Dedifferentiated amniotic fluid mesenchymal stem cell (primary cell): ENCODE measurements around the gene GRK5.
"Not testable (repeated sequence)": the region's sequence is repeated elsewhere in the genome, so short reads cannot be mapped to it uniquely, and the experiment has no call there.

Experiments
- DNase-seq: peaks from one replicate; pipeline ENCODE4 v3.0.0-alpha.2; 2016; ENCODE audit errors: extremely low spot score

Gene GRK5

DNA sequence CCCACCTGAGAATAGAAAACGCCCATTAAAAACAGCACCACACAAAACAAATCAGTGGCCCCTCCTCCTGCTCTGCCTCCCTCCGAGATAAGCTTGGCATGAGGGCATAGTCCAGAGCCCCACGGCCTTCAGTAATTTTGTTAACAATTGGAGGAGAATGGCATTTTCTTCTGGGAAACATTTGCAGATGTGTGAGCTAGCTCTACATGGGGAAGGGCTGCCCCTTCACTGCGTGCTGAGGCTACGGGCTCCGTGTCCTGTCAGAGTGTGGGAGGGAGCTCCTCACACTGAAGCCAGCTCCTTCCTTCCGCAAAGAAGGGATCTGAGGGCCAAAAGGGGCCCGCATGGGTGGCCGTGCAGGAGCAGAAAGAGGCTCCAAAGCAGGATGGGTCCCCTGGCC, 15.2 kb downstream of the GRK5 start:
- DNase-seq = no peak

DNA sequence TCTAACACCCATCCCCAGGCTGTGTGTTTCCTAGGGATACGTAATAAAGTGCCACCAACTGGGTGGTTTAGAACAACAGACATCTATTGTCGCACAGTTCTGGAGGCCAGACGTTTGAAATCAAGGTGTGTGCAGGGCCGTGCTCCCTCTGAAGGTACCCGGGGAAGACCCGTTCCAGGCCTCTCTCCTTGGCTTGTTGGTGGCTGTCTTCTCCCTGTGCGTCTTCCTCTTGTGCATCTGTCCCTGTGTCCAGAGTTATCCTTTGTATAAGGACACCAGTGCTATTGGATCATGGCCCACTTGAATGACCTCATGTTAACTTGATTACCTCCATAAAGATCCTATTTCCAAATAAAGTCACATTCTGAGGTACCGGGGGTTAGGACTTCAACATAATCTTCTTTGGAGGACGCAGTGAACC, 15.6 kb downstream of the GRK5 start:
- DNase-seq = no peak

DNA sequence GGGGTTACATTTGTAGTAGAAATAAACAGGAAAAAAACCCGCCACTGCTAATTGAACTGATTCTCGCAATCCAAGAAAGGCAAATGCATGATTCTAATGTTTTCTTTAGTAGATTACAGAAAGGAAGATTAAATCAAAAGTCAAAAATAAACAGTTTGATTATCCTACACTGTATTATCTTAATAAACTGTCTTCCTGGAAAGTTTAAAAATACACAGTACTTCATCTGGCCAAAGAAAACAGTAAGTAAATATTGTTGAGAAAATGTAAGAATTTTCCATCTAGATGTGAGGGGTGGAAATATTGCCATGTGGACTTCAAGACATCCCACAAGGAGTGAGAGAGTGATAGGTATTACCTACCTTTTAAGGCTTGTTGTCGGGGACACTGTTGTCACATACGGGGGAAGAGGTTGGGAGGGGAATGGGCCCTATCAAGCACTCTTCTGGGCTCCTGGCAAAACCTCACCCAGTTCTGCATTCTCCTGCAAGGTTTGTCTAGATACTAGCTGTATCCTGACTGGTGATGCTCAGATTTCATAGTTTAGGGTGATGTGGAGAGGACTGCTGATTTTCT, 17.8 kb downstream of the GRK5 start:
- no peak for DNase-seq

DNA sequence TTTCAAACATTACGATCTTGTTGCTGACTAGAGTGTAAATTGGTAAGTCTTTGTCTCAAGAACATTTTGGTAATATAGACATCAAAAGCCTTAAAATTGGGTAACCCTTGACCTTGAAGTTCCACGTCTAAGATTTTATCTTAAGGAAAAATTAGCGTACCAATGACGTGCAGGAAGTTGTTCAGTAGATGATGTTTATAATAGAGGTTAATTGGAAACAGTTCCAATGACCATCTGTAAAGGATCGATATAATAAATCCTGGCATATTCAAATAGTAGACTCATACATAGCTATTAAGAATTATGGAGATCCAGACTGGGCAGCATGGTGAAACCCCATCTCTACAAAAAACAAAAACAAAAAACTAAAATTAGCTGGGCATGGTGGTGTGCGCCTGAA, 20.5 kb downstream of the GRK5 start:
- DNase-seq = no peak

DNA sequence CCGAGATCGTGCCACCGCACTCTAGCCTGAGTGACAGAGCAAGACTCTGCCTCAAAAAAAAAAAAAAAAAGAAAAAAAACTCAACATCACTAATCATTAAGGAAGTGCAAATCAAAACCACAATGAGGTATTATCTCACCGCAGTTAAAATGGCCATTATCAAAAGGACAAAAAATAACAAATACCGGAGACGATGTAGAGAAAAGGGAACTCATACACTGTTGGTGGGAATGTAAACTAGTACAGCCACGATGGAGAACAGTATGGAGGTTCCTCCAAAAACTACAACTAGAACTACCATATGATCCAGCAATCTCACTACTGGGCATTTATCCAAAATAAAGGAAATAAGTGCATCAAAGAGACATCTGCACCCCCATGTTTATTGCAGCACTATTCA, 24.3 kb downstream of the GRK5 start:
- no peak for DNase-seq

DNA sequence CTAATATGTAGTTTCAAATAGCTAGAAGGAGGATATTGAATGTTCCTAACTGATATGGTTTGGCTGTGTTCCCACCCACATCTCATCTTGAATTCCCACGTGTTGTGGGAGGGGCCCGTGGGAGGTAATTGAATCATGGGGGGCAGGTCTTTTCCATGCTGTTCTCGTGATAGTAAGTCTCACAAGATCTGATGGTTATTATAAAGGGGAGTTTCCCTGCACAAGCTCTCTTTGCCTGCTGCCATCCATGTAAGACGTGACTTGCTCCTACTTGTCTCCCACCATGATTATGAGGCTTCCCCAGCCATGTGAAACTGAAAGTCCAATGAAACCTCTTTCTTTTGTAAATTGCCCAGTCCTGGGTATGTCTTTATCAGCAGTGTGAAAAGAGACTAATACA, 25.1 kb downstream of the GRK5 start:
- not testable (repeated sequence) for DNase-seq

DNA sequence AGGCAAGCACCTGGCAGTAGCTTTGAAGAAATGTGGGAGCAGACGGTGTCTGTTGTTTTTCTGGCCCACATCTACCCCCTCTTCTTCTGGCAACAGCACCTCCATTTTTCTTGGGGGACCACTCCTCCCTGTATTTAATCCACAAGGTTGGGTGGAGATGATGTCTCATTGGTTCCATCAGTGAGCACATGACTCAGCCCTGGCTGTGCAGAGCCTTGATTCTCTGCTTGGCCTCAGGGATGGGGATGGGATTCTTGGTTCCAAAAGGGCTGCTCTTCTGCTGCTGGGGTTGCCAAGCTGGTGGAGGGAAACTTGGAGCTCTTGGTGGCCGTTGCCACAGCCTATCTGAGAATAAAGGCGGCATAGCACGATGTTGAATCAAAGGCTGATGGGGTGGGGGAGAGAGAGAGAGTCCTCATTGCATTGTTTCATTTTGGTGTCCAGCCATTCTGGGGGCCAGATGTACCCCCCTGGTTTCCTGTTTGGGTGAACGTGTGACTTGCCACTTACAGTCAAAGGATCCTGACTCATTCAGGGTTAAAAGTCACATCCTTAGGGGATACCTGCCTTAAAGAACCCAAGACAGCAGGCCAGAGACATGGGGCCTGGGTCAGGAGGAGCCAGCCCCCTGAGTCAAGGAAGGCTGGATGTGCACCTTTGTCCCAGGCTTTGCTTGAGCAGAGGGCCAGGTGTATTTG, 25.9 kb downstream of the GRK5 start:
- no peak for DNase-seq

DNA sequence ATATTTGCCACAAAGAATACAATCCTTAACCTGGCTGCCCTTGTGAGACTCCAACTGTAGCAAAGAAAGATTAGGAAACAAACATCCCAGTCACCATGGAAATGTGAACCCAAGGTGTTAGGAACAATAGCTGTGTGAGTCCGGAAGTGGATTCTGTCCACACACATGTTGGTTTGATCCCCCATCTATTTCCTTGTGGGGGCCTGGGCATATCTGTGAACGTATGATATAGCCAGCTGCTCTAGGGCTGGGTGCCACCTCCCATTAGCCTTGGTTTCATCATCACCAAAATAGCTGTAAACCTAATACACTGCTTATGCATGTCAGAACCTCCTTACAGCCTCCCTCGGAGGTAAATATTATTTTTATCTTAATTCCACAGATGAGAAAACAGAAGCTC, 26.4 kb downstream of the GRK5 start:
- no peak for DNase-seq

DNA sequence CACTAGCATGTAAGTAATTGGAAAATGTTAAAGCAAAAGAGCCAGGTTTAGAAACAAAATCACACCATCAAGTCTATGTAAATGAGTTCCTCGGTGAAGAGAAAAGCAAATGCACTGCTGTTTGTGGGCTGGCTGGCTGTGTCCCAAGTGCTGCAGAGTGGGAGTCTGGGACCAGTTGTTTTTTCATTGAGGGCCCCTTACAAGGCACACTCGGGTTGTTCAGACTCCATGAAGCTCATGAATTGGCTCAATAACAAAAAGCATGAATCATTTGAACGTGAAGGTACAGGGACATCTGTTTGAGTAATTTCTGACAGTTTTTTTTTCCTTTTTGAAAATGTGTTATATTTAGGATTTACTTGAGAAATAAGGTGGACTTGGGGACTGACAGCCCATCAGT, 28.0 kb downstream of the GRK5 start:
- no peak for DNase-seq

DNA sequence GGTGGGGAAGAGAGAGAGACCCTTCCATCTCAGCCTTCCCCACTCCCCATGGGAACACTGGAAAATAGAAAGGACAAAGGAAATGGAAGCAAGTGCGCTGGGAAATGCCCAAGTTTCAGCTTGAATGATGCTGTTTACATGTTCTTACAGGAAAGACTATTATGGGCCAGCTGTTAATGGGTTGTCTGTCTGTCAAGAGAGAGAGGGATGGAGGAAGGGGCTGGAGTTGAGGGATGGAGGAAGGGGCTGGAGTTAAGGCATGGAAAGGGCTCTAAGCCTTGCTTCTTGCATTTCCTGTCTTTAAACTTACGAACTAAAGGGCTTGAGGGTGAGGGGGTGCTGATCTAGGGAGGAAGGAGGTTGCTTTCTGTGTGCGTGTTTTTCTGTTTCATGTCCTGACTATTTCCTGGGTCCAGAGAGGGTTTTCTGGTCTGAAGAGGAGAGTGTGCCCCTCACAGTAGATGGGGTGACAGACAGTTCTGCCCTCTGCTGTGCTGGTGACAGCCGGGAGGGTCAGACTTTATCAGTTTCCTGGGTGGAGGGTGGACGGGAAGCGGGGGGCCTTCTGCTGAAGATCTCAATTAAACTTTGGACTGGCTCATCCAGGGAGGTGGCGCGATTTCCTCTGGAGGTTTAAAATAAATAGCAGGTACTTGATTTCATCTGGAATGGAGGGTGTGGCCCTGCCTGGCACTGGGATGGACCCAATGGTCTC, 30.5 kb downstream of the GRK5 start:
- DNase-seq = no peak

DNA sequence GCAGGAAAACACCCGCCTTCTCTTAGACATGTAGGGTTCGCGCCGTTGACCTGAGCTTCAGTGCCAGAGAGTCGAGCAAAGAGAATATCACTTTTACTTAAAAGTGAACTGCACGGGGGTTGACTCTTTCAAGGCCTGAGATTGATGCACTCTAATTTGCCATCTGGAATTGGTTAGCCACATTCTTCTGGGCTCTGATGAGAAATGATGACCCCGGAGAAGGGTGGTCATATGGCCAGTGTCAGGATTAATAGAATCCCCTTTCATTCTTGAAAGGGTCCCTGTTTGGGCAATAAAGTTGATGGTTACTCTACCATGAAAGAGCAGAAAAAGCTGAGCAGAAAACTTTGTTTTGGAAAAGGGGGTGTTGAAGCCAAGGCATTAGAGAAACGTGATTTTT, 31.2 kb downstream of the GRK5 start:
- no peak for DNase-seq

DNA sequence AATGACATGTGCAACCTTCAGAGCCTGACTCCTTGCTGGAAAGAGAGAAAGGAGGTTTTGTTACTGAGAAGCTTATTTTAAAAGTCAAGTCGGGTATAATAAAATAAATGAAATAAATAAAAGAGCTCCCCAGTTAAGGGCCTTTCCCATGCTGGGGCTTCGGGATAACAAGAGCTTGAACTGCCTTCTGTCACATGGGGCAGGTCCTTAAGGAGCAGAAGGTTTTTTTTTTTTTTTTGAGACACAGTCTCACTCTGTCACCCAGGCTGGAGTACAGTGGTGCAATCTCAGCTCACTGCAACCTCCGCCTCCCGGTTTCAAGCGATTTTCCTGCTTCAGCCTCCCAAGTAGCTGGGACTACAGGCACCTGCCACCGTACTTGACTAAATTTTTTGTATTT, 31.6 kb downstream of the GRK5 start:
- DNase-seq = not testable (repeated sequence)

DNA sequence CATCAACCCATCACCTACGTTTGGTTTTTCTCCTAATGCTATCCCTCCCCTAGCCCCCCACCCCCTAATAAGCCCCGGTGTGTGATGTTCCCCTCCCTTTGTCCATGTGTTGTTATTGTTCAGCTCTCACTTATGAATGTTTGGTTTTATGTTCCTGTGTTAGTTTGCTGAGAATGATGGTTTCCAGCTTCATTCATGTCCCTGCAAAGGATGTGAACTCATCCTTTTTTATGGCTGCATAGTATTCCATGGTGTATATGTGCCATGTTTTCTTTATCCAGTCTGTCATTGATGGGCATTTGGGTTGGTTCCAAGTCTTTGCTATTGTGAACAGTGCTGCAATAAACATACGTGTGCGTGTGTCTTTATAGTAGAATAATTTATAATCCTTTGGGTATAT, 32.3 kb downstream of the GRK5 start:
- DNase-seq = not testable (repeated sequence)

DNA sequence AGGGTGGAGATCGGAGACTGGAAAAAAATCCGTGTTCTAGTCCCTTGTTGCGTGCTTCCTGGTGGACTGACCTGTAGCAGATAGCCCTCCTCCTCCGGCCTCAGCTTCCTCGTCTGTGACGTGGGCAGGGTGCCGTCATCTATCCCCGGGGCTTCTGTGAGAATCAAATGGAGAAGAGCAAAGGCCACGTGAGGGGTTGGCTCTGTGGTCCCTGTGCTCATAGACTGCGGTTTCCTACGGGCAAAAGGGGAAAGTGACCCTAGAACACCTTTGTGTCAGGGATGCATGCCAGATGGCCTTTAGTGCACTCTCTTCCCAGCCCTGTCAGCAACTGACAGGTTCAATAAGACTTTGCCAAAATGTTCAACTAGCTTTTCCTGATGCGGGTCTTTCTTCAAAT, 33.7 kb downstream of the GRK5 start:
- DNase-seq = no peak

DNA sequence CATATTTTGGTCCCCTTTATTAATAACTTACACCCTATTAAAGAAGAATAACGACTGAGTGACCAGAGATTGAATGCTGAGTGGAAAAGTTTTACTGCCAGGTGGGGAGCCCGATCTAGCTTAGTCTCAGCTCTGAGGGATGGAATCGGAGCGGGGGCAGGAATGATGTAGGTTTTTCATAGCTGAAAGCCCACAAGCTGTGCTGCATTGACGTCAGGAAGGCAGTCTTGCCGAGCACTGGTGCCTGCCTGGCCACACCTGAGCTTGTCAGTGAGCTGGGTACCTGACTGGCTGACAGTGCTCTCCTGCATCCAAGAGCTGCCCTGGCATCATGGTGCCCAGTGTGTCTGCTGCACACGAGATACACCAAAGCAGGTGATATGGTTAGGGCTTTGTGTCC, 34.8 kb downstream of the GRK5 start:
- DNase-seq = no peak

DNA sequence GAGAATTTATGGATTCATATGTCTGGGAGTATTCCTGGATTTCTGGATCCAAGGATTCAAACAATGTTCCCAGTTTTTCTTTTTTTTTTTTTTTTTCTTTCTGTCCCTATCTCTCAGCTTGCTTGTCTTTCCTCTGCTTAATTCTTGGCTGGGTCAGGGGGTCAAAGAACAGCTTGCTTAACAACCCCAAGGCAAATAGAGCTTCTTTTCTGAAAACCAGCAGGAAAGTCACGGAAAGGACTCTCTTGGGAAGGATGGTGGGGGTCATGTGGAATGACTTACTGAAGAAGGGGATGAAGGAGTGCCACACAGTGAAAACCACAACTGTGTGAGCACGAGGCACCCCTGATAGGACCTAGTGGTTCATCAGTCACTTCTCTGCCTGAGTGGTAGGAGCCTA, 36.1 kb downstream of the GRK5 start:
- no peak for DNase-seq

DNA sequence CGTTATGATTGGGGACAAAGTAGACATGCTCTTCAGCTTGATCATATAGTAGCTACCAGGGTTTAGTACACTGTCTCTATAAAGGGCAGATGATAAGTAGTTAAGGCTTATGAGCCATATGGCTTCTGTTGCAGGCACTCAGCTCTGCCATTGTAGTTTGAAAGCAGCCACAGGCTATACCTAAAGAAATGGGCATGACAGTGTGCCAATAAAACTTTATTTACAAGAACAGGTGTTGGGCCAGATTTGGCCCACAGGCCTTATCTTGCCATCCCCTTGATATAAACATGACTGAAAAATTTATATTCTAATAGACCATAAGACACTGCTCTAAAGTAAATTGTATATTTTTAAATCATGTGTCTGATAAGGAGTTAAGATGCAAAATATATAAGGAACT, 36.6 kb downstream of the GRK5 start:
- DNase-seq = no peak

DNA sequence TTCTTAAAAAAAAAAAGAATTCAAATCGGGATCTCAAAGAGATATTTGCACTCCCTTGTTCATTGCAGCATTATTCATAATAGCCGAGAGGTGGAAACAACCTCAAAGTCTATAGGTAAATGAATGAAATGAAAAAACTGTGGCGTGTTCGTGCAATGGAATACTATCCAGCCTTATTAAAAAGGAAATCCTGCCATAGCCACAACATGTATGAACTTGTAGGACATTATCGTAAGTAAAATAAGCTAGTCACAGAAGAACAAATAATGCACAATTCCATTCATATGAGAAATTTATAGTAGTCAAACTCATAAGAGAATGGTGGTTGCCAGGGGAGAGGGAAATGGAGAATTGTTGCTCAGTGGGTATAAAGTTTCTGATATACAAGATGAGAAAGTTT, 37.9 kb downstream of the GRK5 start:
- no peak for DNase-seq

DNA sequence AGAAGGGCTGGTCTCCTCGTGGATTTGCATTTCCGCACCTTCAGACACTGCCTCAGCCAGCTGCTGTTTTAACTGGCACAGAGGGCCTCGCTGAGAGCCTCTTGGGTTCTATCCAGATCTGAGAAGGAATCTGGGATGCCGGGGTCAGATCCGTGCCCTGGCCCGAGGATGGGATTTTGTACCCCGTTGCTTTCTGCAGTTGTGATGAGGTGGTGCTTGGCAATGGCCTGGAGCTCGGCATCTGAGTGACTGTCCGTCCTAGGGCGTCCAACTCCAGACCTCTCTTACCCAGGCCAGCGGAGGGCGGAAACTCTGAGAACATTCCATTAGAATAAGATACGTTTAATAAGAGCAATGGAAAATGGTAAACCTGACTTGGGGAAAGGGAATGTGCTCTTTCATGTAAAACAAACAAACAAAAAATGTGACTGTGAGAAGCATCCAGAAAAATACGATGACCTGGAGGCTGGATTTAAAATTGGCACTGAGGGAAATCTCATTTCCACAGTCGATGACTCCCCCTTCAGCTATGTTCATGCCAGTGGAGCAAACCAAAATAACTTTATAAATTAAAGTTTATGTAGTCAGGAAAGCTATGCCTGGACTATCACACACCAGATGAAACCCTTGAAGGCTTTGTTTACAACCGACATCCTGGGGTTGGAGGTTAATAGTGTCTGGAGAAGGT, 39.6 kb downstream of the GRK5 start:
- peak; percentile 95 for DNase-seq

DNA sequence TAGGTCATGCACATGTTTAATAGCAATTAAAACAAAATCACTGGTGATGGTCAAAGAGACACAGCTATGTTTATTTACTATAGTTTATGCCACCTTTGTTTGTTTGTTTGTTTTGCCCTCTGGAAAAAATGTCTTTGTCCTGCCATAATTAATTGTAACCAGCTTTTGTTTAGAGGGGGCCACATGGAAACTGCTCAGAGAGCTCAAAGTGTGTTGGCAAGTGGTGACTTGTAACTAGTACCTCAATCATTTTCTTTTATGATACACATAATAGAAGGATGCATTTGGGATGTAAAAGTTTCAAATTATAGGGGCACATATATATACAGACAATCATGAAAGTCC, 40.2 kb downstream of the GRK5 start:
- DNase-seq = no peak

DNA sequence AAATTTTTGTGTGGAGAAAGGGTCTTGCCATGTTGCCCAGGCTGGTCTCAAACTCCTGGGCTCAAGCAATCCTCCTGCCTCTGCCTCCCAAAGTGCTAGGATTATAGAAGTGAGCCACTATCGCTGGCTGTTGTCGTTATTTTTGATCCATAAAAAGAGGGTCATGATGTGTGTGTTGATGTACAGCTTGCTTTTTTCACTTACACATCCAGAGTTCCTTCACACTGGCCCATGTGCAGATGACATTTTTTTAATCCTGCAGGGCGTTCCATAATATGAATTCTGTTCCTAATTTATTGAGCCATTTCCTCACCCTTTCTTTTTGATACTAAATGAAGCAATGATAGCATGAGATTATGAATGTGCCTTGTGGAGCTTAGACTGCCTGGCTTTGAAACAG, 40.8 kb downstream of the GRK5 start:
- no peak for DNase-seq

DNA sequence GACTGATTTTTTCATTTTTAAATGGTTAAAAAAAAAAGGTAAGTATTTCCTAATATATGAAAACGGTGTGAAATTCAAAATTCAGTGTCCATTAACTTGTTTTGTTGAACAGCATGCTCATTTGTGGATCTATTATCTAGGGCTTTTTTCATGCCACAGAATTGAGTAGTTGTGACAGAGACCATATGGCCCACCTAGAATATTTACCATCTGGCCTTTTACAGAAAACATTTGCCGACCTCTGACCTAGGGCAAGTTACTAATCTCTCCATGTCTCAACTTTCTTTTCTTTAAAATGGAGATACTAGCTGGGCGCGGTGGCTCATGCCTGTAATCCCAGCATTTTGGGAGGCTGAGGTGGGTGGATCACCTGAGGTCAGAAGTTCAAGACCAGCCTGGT, 41.3 kb downstream of the GRK5 start:
- DNase-seq = no peak
